Stimulated activated naive CD8-positive, alpha-beta T cell treated with anti-CD3 and anti-CD28 coated beads, Interleukin-15, amount 100 ng/mL, for 72 hours (primary cell): ENCODE measurements around the gene RPS21.

Experiments used
- ATAC-seq: fragments of 150-1000 bp; cut with Tn5 transposase; 2 replicates; pipeline ENCODE4 v1.10.0; 2021; ENCODE audit warnings: mild to moderate bottlenecking, moderate library complexity
- DNase-seq, 2 donors: peaks; one replicate each; pipeline ENCODE4 v3.0.0; 2021 to 2022
- H3K27ac Mint-ChIP-seq, 2 donors: one replicate each; pipeline ENCODE4 v1.8.0; 2022; ENCODE audit warnings: mild to moderate bottlenecking in 2 of 2, mixed read lengths in 2 of 2, moderate library complexity in 2 of 2
- H3K27me3 Mint-ChIP-seq: one replicate; pipeline ENCODE4 v1.8.0; 2022; ENCODE audit warnings: mixed read lengths
- H3K4me1 Mint-ChIP-seq: one replicate; pipeline ENCODE4 v1.8.0; 2022; ENCODE audit warnings: mild to moderate bottlenecking, mixed read lengths
- H3K4me3 Mint-ChIP-seq, 2 donors: one replicate each; pipeline ENCODE4 v1.8.0; 2022; ENCODE audit warnings: mild to moderate bottlenecking in 2 of 2, mixed read lengths in 2 of 2, moderate library complexity in 1 of 2
- H3K9me3 Mint-ChIP-seq, 2 donors: one replicate each; pipeline ENCODE4 v1.8.0; 2022; ENCODE audit warnings: mixed read lengths in 2 of 2

RPS21 gene

GRCh38 chr20:62427172-62428001 lies 40.5 kb downstream of the RPS21 start, which contains the start of gene RBBP8NL:
RBBP8NL (minus strand) TSS chr20:62427539; CDS start chr20:62419647, 7,892 bp downstream.
- Mint-ChIP-seq H3K4me1 (no peaks in the 10 kb centered on the region), H3K9me3 (no peaks in the 10 kb centered on the region), H3K27me3 (peaks cover 28% of the 10 kb centered on the region), H3K27ac (no peak within 1 kb of the TSS), H3K4me3 (no peak within 1 kb of the TSS)
- ATAC-seq: no peak
- no peak for DNase-seq

- Mint-ChIP-seq H3K27ac (no peak overlapping the region), H3K4me1 (no peaks in the 10 kb centered on the region), H3K9me3 (no peaks in the 10 kb centered on the region), H3K4me3 (no peak overlapping the region), H3K27me3 (peaks cover 33% of the 10 kb centered on the region)
- no peak for DNase-seq
- no peak for ATAC-seq
These were observed 41.1 kb downstream of the RPS21 start for GRCh38 chr20:62428002-62428372.

GRCh38 chr20:62428396-62429295 lies 41.7 kb downstream of the RPS21 start:
- no peaks in the 10 kb centered on the region for H3K4me1 Mint-ChIP-seq
- DNase-seq (no peak), ATAC-seq (no peak)

GRCh38 chr20:62429455-62430310 lies 42.8 kb downstream of the RPS21 start:
- H3K27ac Mint-ChIP-seq: no peak overlapping the region
- DNase-seq (no peak), ATAC-seq (no peak)
- peaks cover 46% of the 10 kb centered on the region for H3K27me3 Mint-ChIP-seq
- H3K9me3 Mint-ChIP-seq: no peaks in the 10 kb centered on the region
- no peak overlapping the region for H3K4me3 Mint-ChIP-seq
- no peaks in the 10 kb centered on the region for H3K4me1 Mint-ChIP-seq

More at GRCh38 chr20:62428396-62429295, 41.7 kb downstream of the RPS21 start:
- H3K27ac Mint-ChIP-seq: no peak overlapping the region
- no peaks in the 10 kb centered on the region for H3K9me3 Mint-ChIP-seq
- H3K4me3 Mint-ChIP-seq: no peak overlapping the region
- H3K27me3 Mint-ChIP-seq: peaks cover 40% of the 10 kb centered on the region

- no peak overlapping the region for H3K4me3 Mint-ChIP-seq
- DNase-seq: no peak
- ATAC-seq: no peak
- H3K9me3 Mint-ChIP-seq: no peaks in the 10 kb centered on the region
- peaks cover 49% of the 10 kb centered on the region for H3K27me3 Mint-ChIP-seq
- no peaks in the 10 kb centered on the region for H3K4me1 Mint-ChIP-seq
- H3K27ac Mint-ChIP-seq: no peak overlapping the region
These were observed 43.5 kb downstream of the RPS21 start for GRCh38 chr20:62430311-62430853.

GRCh38 chr20:62430866-62431447 lies 44.1 kb downstream of the RPS21 start:
- Mint-ChIP-seq H3K4me3 (no peak overlapping the region), H3K9me3 (no peaks in the 10 kb centered on the region), H3K4me1 (no peaks in the 10 kb centered on the region), H3K27ac (no peak overlapping the region), H3K27me3 (peaks cover 55% of the 10 kb centered on the region)
- no peak for DNase-seq
- ATAC-seq: no peak

- Mint-ChIP-seq H3K4me1 (no peaks in the 10 kb centered on the region), H3K4me3 (no peak overlapping the region), H3K27me3 (peaks cover 68% of the 10 kb centered on the region), H3K27ac (no peak overlapping the region), H3K9me3 (no peaks in the 10 kb centered on the region)
- no peak for ATAC-seq
- DNase-seq: no peak
These were observed 47.0 kb downstream of the RPS21 start for GRCh38 chr20:62433658-62434497.

GRCh38 chr20:62436692-62437091 lies 49.8 kb downstream of the RPS21 start:
- H3K27me3 Mint-ChIP-seq: peaks cover 70% of the 10 kb centered on the region
- no peak overlapping the region for H3K4me3 Mint-ChIP-seq
- H3K4me1 Mint-ChIP-seq: no peaks in the 10 kb centered on the region
- DNase-seq (no peak), ATAC-seq (no peak)
- H3K9me3 Mint-ChIP-seq: no peaks in the 10 kb centered on the region
- peak overlapping the region in 1 of 2 donors; percentile 54 for H3K27ac Mint-ChIP-seq

- ATAC-seq: no peak
- H3K4me3 Mint-ChIP-seq: no peak overlapping the region
- no peaks in the 10 kb centered on the region for H3K9me3 Mint-ChIP-seq
- DNase-seq: no peak
- H3K27ac Mint-ChIP-seq: peak overlapping the region in 1 of 2 donors; percentile 36
- peaks cover 70% of the 10 kb centered on the region for H3K27me3 Mint-ChIP-seq
- H3K4me1 Mint-ChIP-seq: no peaks in the 10 kb centered on the region
These were observed 50.6 kb downstream of the RPS21 start for GRCh38 chr20:62437496-62437895.

- Mint-ChIP-seq H3K27me3 (peaks cover 65% of the 10 kb centered on the region), H3K4me1 (no peaks in the 10 kb centered on the region), H3K9me3 (no peaks in the 10 kb centered on the region), H3K27ac (peak overlapping the region in 1 of 2 donors; percentile 36), H3K4me3 (no peak overlapping the region)
- no peak for ATAC-seq
- no peak for DNase-seq
These were observed 51.0 kb downstream of the RPS21 start for GRCh38 chr20:62437927-62438326.
